Neural cell (in vitro differentiated cells): ENCODE data around the gene CSDE1.
"Not testable (repeated sequence)": the region's sequence is repeated elsewhere in the genome, so short reads cannot be mapped to it uniquely, and the experiment has no call there.

Source experiments
- EZH2 ChIP-seq: fragments of 200-600, 300-800 bp; shearing (Covaris generic), sonication (generic); IDR thresholded peaks from 2 replicates; pipeline ENCODE4 v1.6.1; 2014; ENCODE audit warnings: antibody characterized with exemption, low read length, borderline replicate concordance, mild to moderate bottlenecking; ENCODE audit not compliant: insufficient read depth, poor library complexity, severe bottlenecking
- TAF1 ChIP-seq: IDR thresholded peaks from 2 replicates; pipeline ENCODE4 v1.6.1; 2012; ENCODE audit warnings: low read depth
- TF ChIP-seq, protein P1 (sequence below): fragments of 450-650 bp; IDR thresholded peaks from 2 replicates; pipeline ENCODE4 v1.5.1; 2014; ENCODE audit warnings: antibody characterized with exemption, mild to moderate bottlenecking, moderate library complexity; ENCODE audit not compliant: poor library complexity, severe bottlenecking

DNA sequence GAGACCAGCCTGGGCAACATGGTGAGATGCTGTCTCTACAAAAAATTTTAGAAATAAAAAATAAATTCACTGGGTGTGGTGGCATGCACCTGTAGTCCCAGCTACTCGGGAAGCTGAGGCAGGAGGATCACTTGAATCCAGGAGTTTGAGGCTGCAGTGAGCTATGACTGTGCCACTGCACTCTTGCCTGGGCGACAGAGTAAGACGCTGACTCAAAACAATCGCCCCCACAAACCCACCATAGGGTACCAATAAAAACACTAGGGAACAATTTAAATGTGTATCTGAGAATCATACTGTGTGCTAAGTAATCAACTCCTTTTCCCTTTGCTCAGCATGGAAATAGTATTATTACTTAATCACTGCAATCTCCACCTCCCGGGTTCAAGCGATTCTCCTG lies 4.1 kb downstream of the CSDE1 start:
- not testable (repeated sequence) for TF ChIP-seq EZH2, TAF1
- TF ChIP-seq, protein P1, sequence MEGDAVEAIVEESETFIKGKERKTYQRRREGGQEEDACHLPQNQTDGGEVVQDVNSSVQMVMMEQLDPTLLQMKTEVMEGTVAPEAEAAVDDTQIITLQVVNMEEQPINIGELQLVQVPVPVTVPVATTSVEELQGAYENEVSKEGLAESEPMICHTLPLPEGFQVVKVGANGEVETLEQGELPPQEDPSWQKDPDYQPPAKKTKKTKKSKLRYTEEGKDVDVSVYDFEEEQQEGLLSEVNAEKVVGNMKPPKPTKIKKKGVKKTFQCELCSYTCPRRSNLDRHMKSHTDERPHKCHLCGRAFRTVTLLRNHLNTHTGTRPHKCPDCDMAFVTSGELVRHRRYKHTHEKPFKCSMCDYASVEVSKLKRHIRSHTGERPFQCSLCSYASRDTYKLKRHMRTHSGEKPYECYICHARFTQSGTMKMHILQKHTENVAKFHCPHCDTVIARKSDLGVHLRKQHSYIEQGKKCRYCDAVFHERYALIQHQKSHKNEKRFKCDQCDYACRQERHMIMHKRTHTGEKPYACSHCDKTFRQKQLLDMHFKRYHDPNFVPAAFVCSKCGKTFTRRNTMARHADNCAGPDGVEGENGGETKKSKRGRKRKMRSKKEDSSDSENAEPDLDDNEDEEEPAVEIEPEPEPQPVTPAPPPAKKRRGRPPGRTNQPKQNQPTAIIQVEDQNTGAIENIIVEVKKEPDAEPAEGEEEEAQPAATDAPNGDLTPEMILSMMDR, result not testable (repeated sequence)
